H9 (cell line): ENCODE data around the gene LRRTM2. TPM values are rescaled to one million over a fixed set of nuclear protein-coding genes. Genes with fewer than 3 reads are reported as not detected.

ENCODE experiments used
- DNase-seq: peaks from one replicate; pipeline ENCODE4 v3.0.0-alpha.2; 2017
- H2AFZ ChIP-seq: one replicate; pipeline ENCODE4 v1.6.1; 2013; ENCODE audit warnings: mild to moderate bottlenecking, low read length, control low read depth, moderate library complexity
- H2AK5ac ChIP-seq: 2 replicates; pipeline ENCODE4 v1.6.1; 2013; ENCODE audit warnings: low read length, control low read depth, mixed read lengths; ENCODE audit not compliant: insufficient read length
- H2BK120ac ChIP-seq: one replicate; pipeline ENCODE4 v1.6.1; 2013; ENCODE audit warnings: low read depth, mild to moderate bottlenecking, low read length, control low read depth, inconsistent platforms; ENCODE audit not compliant: poor library complexity, severe bottlenecking
- H2BK12ac ChIP-seq: 2 replicates; pipeline ENCODE4 v1.6.1; 2013; ENCODE audit warnings: low read length, control low read depth, mixed read lengths, low read depth; ENCODE audit not compliant: insufficient read length
- H2BK15ac ChIP-seq: 2 replicates; pipeline ENCODE4 v1.6.1; 2013; ENCODE audit warnings: low read depth, low read length, control low read depth
- H2BK20ac ChIP-seq: one replicate; pipeline ENCODE4 v1.6.1; 2013; ENCODE audit warnings: low read depth, mild to moderate bottlenecking, low read length, control low read depth, inconsistent platforms; ENCODE audit not compliant: poor library complexity, severe bottlenecking
- H2BK5ac ChIP-seq: 2 replicates; pipeline ENCODE4 v1.6.1; 2013; ENCODE audit warnings: low read length, control low read depth, mixed read lengths; ENCODE audit not compliant: insufficient read length
- H3K14ac ChIP-seq: 2 replicates; pipeline ENCODE4 v1.6.1; 2013; ENCODE audit warnings: low read length, control low read depth; ENCODE audit not compliant: insufficient read depth
- H3K18ac ChIP-seq: 2 replicates; pipeline ENCODE4 v1.6.1; 2013; ENCODE audit warnings: low read depth, mild to moderate bottlenecking, mixed read lengths, low read length, control low read depth; ENCODE audit not compliant: insufficient read length
- H3K23ac ChIP-seq: 2 replicates; pipeline ENCODE4 v1.6.1; 2013; ENCODE audit warnings: low read length, control low read depth, mixed read lengths, low read depth; ENCODE audit not compliant: insufficient read length
- H3K23me2 ChIP-seq: 2 replicates; pipeline ENCODE4 v1.6.1; 2013; ENCODE audit warnings: low read depth, mild to moderate bottlenecking, mixed read lengths, low read length, control low read depth; ENCODE audit not compliant: insufficient read length, poor library complexity, severe bottlenecking
- H3K27ac ChIP-seq: 2 replicates; pipeline ENCODE4 v1.5.1; 2013; ENCODE audit warnings: low read length, control low read depth, mixed read lengths, low read depth; ENCODE audit not compliant: insufficient read length
- H3K27me3 ChIP-seq: 2 replicates; pipeline ENCODE4 v1.6.1; 2013; ENCODE audit warnings: low read length, control low read depth, inconsistent platforms; ENCODE audit not compliant: insufficient read depth
- H3K4ac ChIP-seq: 2 replicates; pipeline ENCODE4 v1.6.1; 2013; ENCODE audit warnings: low read depth, mild to moderate bottlenecking, control low read depth, inconsistent platforms, low read length, moderate library complexity
- H3K4me1 ChIP-seq: 2 replicates; pipeline ENCODE4 v1.6.1; 2013; ENCODE audit warnings: low read length, control low read depth, inconsistent platforms; ENCODE audit not compliant: insufficient read depth
- H3K4me2 ChIP-seq: 2 replicates; pipeline ENCODE4 v1.6.1; 2013; ENCODE audit warnings: low read length, control low read depth, mixed read lengths; ENCODE audit not compliant: insufficient read length, insufficient read depth
- H3K56ac ChIP-seq: 2 replicates; pipeline ENCODE4 v1.6.1; 2013; ENCODE audit warnings: low read depth, mild to moderate bottlenecking, mixed read lengths, low read length, control low read depth; ENCODE audit not compliant: insufficient read length
- H3K79me1 ChIP-seq: 2 replicates; pipeline ENCODE4 v1.6.1; 2013; ENCODE audit warnings: low read depth, mild to moderate bottlenecking, moderate library complexity, low read length, control low read depth, inconsistent platforms; ENCODE audit not compliant: insufficient read depth, poor library complexity, severe bottlenecking
- H3K79me2 ChIP-seq: 2 replicates; pipeline ENCODE4 v1.6.1; 2013; ENCODE audit warnings: low read length, control low read depth, inconsistent platforms; ENCODE audit not compliant: insufficient read depth
- H3K9ac ChIP-seq: 2 replicates; pipeline ENCODE4 v1.6.1; 2013; ENCODE audit warnings: low read length, control low read depth, mixed read lengths; ENCODE audit not compliant: insufficient read length; ENCODE audit errors: extremely low read depth
- H3K9me3 ChIP-seq: one replicate; pipeline ENCODE4 v1.6.1; 2013; ENCODE audit warnings: low read depth, low read length, inconsistent platforms; ENCODE audit not compliant: control insufficient read depth
- H3T11ph ChIP-seq: one replicate; pipeline ENCODE4 v1.6.1; 2013; ENCODE audit warnings: mild to moderate bottlenecking, low read length, control low read depth, inconsistent platforms
- H4K20me1 ChIP-seq: one replicate; pipeline ENCODE4 v1.6.1; 2013; ENCODE audit not compliant: control insufficient read depth, insufficient read length, insufficient read depth
- H4K5ac ChIP-seq: 2 replicates; pipeline ENCODE4 v1.6.1; 2013; ENCODE audit warnings: low read depth, mild to moderate bottlenecking, mixed read lengths, low read length, control low read depth; ENCODE audit not compliant: insufficient read length
- H4K8ac ChIP-seq: replicated peaks from 2 replicates; pipeline ENCODE4 v1.6.1; 2013; ENCODE audit warnings: low read length, control low read depth, mixed read lengths, low read depth; ENCODE audit not compliant: insufficient read length
- H4K91ac ChIP-seq: 2 replicates; pipeline ENCODE4 v1.6.1; 2013; ENCODE audit warnings: low read depth, mild to moderate bottlenecking, moderate library complexity, mixed read lengths, low read length, control low read depth; ENCODE audit not compliant: insufficient read length
- H3K27ac Mint-ChIP-seq, 3 experiments: 2 replicates in 2 of 3; 3 replicates in 1 of 3; pipeline ENCODE4 v1.8.0; 2020 to 2021; ENCODE audit warnings: mixed read lengths in 3 of 3, mild to moderate bottlenecking in 1 of 3, moderate library complexity in 1 of 3
- H3K27me3 Mint-ChIP-seq: 2 replicates; pipeline ENCODE4 v1.8.0; 2021; ENCODE audit warnings: low read depth, mild to moderate bottlenecking, moderate library complexity, mixed read lengths
- H3K36me3 Mint-ChIP-seq, 3 experiments: 2 replicates in 2 of 3; 3 replicates in 1 of 3; pipeline ENCODE4 v1.8.0; 2020 to 2021; ENCODE audit warnings: low read depth in 3 of 3, mixed read lengths in 3 of 3; ENCODE audit not compliant: insufficient read depth in 1 of 3
- H3K4me1 Mint-ChIP-seq, 2 experiments: 2 replicates each; pipeline ENCODE4 v1.8.0; 2020; ENCODE audit warnings: mixed read lengths in 2 of 2
- H3K4me3 Mint-ChIP-seq, 2 experiments: 2 replicates in 1 of 2; 3 replicates in 1 of 2; pipeline ENCODE4 v1.8.0; 2020 to 2021; ENCODE audit warnings: mild to moderate bottlenecking in 2 of 2, mixed read lengths in 2 of 2, moderate library complexity in 1 of 2
- H3K9me3 Mint-ChIP-seq, 2 experiments: 2 replicates in 1 of 2; 3 replicates in 1 of 2; pipeline ENCODE4 v1.8.0; 2020; ENCODE audit warnings: mild to moderate bottlenecking in 2 of 2, mixed read lengths in 2 of 2, moderate library complexity in 1 of 2
- CTCF ChIP-seq: fragments of 200-600 bp; sonication (generic); conservative IDR thresholded peaks from 3 replicates; pipeline ENCODE4 v1.8.0; 2021; ENCODE audit warnings: antibody characterized with exemption, mild to moderate bottlenecking
- WGBS: extraction: QIAGEN DNeasy Blood & Tissue Kit; methylation state at CpG from one replicate; pipeline ENCODE4 v1.1.7; 2013; ENCODE audit warnings: missing lambda C conversion rate, low lambda C conversion rate, mixed read lengths; ENCODE audit not compliant: insufficient read length; ENCODE audit errors: extremely low coverage; 5-methylcytosine and 5-hydroxymethylcytosine counted together
- total RNA-seq: library from RNA; stranded (reverse); gene quantifications from 2 replicates; pipeline ENCODE4 v1.2.1, GENCODE V29; 2021

LRRTM2 gene
- total RNA-seq, 1 experiment from 2014 or later = not detected

GRCh38 chr5:138898299-138898698 lies 23.2 kb upstream of the LRRTM2 start:
- no peak overlapping the region for H2BK5ac ChIP-seq
- no peak overlapping the region for H3K14ac ChIP-seq
- Mint-ChIP-seq H3K27ac (no peak overlapping the region), H3K4me3 (no peak overlapping the region), H3K9me3 (no peaks in the 10 kb centered on the region), H3K27me3 (no peaks in the 10 kb centered on the region), H3K36me3 (peaks cover 13 to 55% (median 44%) of the 10 kb centered on the region in 3 experiments; a peak in 6 of 7 replicates), H3K4me1 (peaks cover 7 to 8% of the 10 kb centered on the region in 2 experiments)
- H3K23ac ChIP-seq = no peak overlapping the region
- H3K9me3 ChIP-seq = no peaks in the 10 kb centered on the region
- no CpG with 5 or more reads among the region's 1 CpG for WGBS
- no peak overlapping the region for H2AK5ac ChIP-seq
- H2BK12ac ChIP-seq = no peak overlapping the region
- DNase-seq = no peak
- no peak overlapping the region for H2BK120ac ChIP-seq
- H2BK15ac ChIP-seq = no peak overlapping the region
- H4K8ac ChIP-seq = no peak overlapping the region
- H3K27ac ChIP-seq = no peak overlapping the region
- no peak overlapping the region for H4K91ac ChIP-seq
- no peak overlapping the region for H2AFZ ChIP-seq
- no peaks in the 10 kb centered on the region for H3K4me1 ChIP-seq
- no peak overlapping the region for H3K4ac ChIP-seq
- peaks cover 4% of the 10 kb centered on the region for H3K79me1 ChIP-seq
- no peak overlapping the region for H3K56ac ChIP-seq
- no peaks in the 10 kb centered on the region for H4K20me1 ChIP-seq
- no peaks in the 10 kb centered on the region for H3K23me2 ChIP-seq
- H2BK20ac ChIP-seq = no peak overlapping the region
- H3T11ph ChIP-seq = no peak overlapping the region
- TF ChIP-seq CTCF = no peak
- no peak overlapping the region for H3K9ac ChIP-seq
- no peaks in the 10 kb centered on the region for H3K27me3 ChIP-seq
- H3K18ac ChIP-seq = no peak overlapping the region
- H3K4me2 ChIP-seq = no peak overlapping the region
- H3K79me2 ChIP-seq = no peaks in the 10 kb centered on the region
- no peak overlapping the region for H4K5ac ChIP-seq
